Stimulated activated CD8-positive, alpha-beta memory T cell treated with anti-CD3 and anti-CD28 coated beads, Interleukin-15, amount 100 ng/mL, for 1 hour (primary cell): ENCODE measurements around the gene STK16.
"Not testable (repeated sequence)": the region's sequence is repeated elsewhere in the genome, so short reads cannot be mapped to it uniquely, and the experiment has no call there.

Experiments
- DNase-seq: peaks from one replicate; pipeline ENCODE4 v3.0.0-alpha.2; 2020; ENCODE audit warnings: low read depth

STK16 gene

GRCh38 chr2:219271021-219271420 lies 25.7 kb downstream of the STK16 start:
- no peak for DNase-seq

GRCh38 chr2:219272356-219272755 lies 27.1 kb downstream of the STK16 start:
- DNase-seq = no peak

- no peak for DNase-seq
These were observed 27.7 kb downstream of the STK16 start for GRCh38 chr2:219272995-219273394.

- DNase-seq = no peak
These were observed 28.7 kb downstream of the STK16 start for GRCh38 chr2:219273937-219274336.

GRCh38 chr2:219274361-219274921 lies 29.2 kb downstream of the STK16 start:
- no peak for DNase-seq

- peak; percentile 54 for DNase-seq
These were observed 32.7 kb downstream of the STK16 start for GRCh38 chr2:219277703-219278654.

- no peak for DNase-seq
These were observed 33.4 kb downstream of the STK16 start for GRCh38 chr2:219278655-219279150.

GRCh38 chr2:219279151-219279915 lies 34.1 kb downstream of the STK16 start, which contains the start of gene DNAJB2:
Gene DNAJB2, plus strand, starts transcription at chr2:219279366. Its CDS starts 468 bp downstream, at chr2:219279834.
- DNase-seq = peak; percentile 97

- DNase-seq = no peak
These were observed 34.7 kb downstream of the STK16 start for GRCh38 chr2:219279916-219280516.

- no peak for DNase-seq
These were observed 35.4 kb downstream of the STK16 start for GRCh38 chr2:219280651-219281050.

- no peak for DNase-seq
These were observed 36.3 kb downstream of the STK16 start for GRCh38 chr2:219281588-219281987.

GRCh38 chr2:219282375-219282774 lies 37.1 kb downstream of the STK16 start:
- DNase-seq = no peak

- DNase-seq = no peak
These were observed 37.8 kb downstream of the STK16 start for GRCh38 chr2:219282943-219283581.

- no peak for DNase-seq
These were observed 39.5 kb downstream of the STK16 start for GRCh38 chr2:219284501-219285372.

GRCh38 chr2:219285373-219285735 lies 40.1 kb downstream of the STK16 start:
- no peak for DNase-seq

GRCh38 chr2:219285894-219286425 lies 40.7 kb downstream of the STK16 start:
- DNase-seq = no peak

- DNase-seq = no peak
These were observed 41.3 kb downstream of the STK16 start for GRCh38 chr2:219286436-219287115.

- not testable (repeated sequence) for DNase-seq
These were observed 41.8 kb downstream of the STK16 start for GRCh38 chr2:219287116-219287440.

- no peak for DNase-seq
These were observed 42.4 kb downstream of the STK16 start for GRCh38 chr2:219287580-219288265.
